Dermis lymphatic vessel endothelial cell (primary cell): ENCODE results near the gene USH1C. TPM values are rescaled to one million over a fixed set of nuclear protein-coding genes. Genes with fewer than 3 reads are reported as not detected.

Source experiments
- total RNA-seq: library from RNA; depleted of rRNA; stranded (reverse); fragments of >200 nt; gene quantifications from 2 replicates; pipeline ENCODE4 v1.2.1, GENCODE V29; 2014

Gene USH1C
- not detected in 2 replicates for total RNA-seq

GRCh38 chr11:17544181-17544622 is at the start of gene USH1C:
Gene USH1C (minus strand): TSS chr11:17544416. CDS start chr11:17544307, 109 bp downstream.

GRCh38 chr11:17547051-17547577 is 2.9 kb upstream of the USH1C start, which contains the start of gene OTOG:
Gene OTOG (plus strand): TSS chr11:17547259. CDS start chr11:17547373, 114 bp downstream.

GRCh38 chr11:17476317-17477083 is 67.7 kb downstream of the USH1C start, which contains the start of gene ABCC8:
Gene ABCC8 (minus strand): TSS chr11:17476845. CDS start chr11:17476776, 69 bp downstream.

Other genes with a start within 250 kb of the USH1C start
- gene NCR3LG1, start 192.6 kb downstream of the USH1C start, total RNA-seq = 0.26 and 0.43 TPM in 2 replicates
- gene KCNJ11, start 155.8 kb downstream of the USH1C start, total RNA-seq = 0.65 and 1.1 TPM in 2 replicates
- not detected in 2 replicates for gene ABCC8, start 67.6 kb downstream of the USH1C start, total RNA-seq
- gene OTOG, start 2.8 kb upstream of the USH1C start, total RNA-seq = not detected in 2 replicates
- gene MYOD1, start 175.2 kb upstream of the USH1C start, total RNA-seq = not detected in 2 replicates
- not detected in 2 replicates for gene KCNC1, start 190.4 kb upstream of the USH1C start, total RNA-seq